Vagina (tissue), 2 donors: ENCODE results near the gene GATA3. TPM values are rescaled to one million over a fixed set of nuclear protein-coding genes. Genes with fewer than 3 reads are reported as not detected.

Experiments
- DNase-seq, 2 donors: peaks; one replicate each; pipeline ENCODE4 v3.0.0-alpha.2; 2017; ENCODE audit errors: extremely low spot score in 2 of 2
- H3K27ac ChIP-seq: fragments of 200-600 bp; sonication (generic); one replicate; pipeline ENCODE4 v1.5.1; 2019
- H3K27me3 ChIP-seq: fragments of 200-600 bp; sonication (generic); one replicate; pipeline ENCODE4 v1.5.1; 2019
- H3K36me3 ChIP-seq, 2 donors: fragments of 200-600 bp; sonication (generic); one replicate each; pipeline ENCODE4 v1.5.1; 2017 to 2019
- H3K4me1 ChIP-seq: fragments of 200-600 bp; sonication (generic); one replicate; pipeline ENCODE4 v1.5.1; 2019
- H3K4me3 ChIP-seq, 2 donors: fragments of 200-600 bp; sonication (generic); 1 replicate in 1 of 2; 2 replicates in 1 of 2; pipeline ENCODE4 v1.5.1; 2016 to 2019
- H3K9me3 ChIP-seq: fragments of 200-600 bp; sonication (generic); one replicate; pipeline ENCODE4 v1.5.1; 2019
- CTCF ChIP-seq, 3 experiments: fragments of 450-650 bp in 2 of 3; fragments of 200-600 bp in 1 of 3; sonication (generic) in 1 of 3; IDR thresholded peaks; one replicate each; pipeline ENCODE4 v1.5.1; 2017 to 2019; ENCODE audit warnings: antibody characterized with exemption in 3 of 3, mild to moderate bottlenecking in 2 of 3, moderate library complexity in 2 of 3
- POLR2A ChIP-seq, 2 donors: fragments of 450-650 bp; IDR thresholded peaks; one replicate each; pipeline ENCODE4 v1.6.1; 2017; ENCODE audit warnings: antibody characterized with exemption in 2 of 2, mild to moderate bottlenecking in 2 of 2, moderate library complexity in 2 of 2
- POLR2AphosphoS5 ChIP-seq, 2 donors: sonication (generic); formaldehyde crosslinking; IDR thresholded peaks; one replicate each; pipeline ENCODE4 v1.9.0; 2017; ENCODE audit warnings: antibody characterized with exemption in 2 of 2, mild to moderate bottlenecking in 2 of 2, low read depth in 1 of 2; ENCODE audit not compliant: insufficient read depth in 1 of 2
- intact Hi-C: fragments of 100-400 bp; cut with DNase I; formaldehyde crosslinking; loops from one replicate; pipeline ENCODE4 v1.15.1; 2023
- total RNA-seq: library from RNA; depleted of rRNA; stranded (reverse); fragments of >200 nt; gene quantifications from one replicate; pipeline ENCODE4 v1.2.3, GENCODE V29; 2016

Gene GATA3
- total RNA-seq, 1 donor from 2014 or later = 8.6 TPM

DNA sequence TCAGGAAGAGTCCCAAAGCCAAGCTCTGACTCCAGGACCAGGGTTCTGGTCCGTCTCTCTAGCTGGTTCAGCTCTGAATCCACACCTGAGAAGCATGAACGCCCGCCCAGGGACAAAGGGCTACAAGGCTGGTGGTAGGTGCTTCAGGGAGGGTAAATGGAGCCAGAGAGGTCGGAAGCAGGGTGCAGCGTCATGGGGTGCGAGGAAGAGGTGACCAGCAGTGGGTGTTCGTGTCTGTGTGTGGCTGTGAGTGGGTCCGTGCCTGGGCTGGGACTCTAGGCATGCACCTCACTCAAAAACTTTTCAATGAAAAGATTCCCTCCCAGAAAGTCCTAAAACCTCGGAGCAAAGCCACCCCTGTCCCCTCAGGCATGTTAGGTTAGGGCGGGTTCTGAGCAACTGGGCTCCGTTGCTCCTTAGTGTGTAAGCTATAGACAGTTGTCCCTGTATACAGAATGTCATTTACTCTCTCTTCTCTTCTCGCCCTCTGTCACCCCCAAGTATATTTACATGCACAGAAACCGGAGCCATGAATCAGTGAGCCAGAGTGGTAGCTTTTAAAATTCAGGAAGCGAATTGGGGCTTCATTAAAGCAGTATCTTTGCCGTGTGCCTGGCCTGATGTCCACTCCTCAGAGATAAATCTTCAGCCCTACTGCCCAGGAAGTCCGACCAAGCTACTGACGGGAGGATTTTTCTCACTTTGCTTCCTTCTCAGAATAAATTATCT is 12.3 kb upstream of the GATA3 start:
- peaks cover 22% of the 10 kb centered on the region for H3K27me3 ChIP-seq
- H3K27ac ChIP-seq = no peak overlapping the region
- H3K36me3 ChIP-seq = no peaks in the 10 kb centered on the region
- no peak for TF ChIP-seq POLR2A (IDR thresholded peaks at IDR 0.05)
- no peak for TF ChIP-seq POLR2AphosphoS5 (IDR thresholded peaks at IDR 0.05; ENCODE audit: insufficient read depth in 1 of 2, low read depth in 1 of 2)
- no peak for TF ChIP-seq CTCF (IDR thresholded peaks at IDR 0.05)
- no peaks in the 10 kb centered on the region for H3K9me3 ChIP-seq
- no peak overlapping the region for H3K4me3 ChIP-seq
- H3K4me1 ChIP-seq = peaks cover 28% of the 10 kb centered on the region
- DNase-seq = no peak
- intact Hi-C loops = no loop called here

GRCh38 chr10:8042721-8043568 is 11.5 kb upstream of the GATA3 start:
- Histone ChIP-seq H3K9me3 (no peaks in the 10 kb centered on the region), H3K36me3 (no peaks in the 10 kb centered on the region), H3K27me3 (peaks cover 20% of the 10 kb centered on the region), H3K4me3 (no peak overlapping the region), H3K27ac (no peak overlapping the region), H3K4me1 (peaks cover 23% of the 10 kb centered on the region)
- DNase-seq = peak in 1 of 2 donors; percentile 77
- TF ChIP-seq CTCF (IDR thresholded peaks at IDR 0.05) = no peak
- no peak for TF ChIP-seq POLR2A (IDR thresholded peaks at IDR 0.05)
- no peak for TF ChIP-seq POLR2AphosphoS5 (IDR thresholded peaks at IDR 0.05; ENCODE audit: insufficient read depth in 1 of 2, low read depth in 1 of 2)
- intact Hi-C loops = no loop called here

DNA sequence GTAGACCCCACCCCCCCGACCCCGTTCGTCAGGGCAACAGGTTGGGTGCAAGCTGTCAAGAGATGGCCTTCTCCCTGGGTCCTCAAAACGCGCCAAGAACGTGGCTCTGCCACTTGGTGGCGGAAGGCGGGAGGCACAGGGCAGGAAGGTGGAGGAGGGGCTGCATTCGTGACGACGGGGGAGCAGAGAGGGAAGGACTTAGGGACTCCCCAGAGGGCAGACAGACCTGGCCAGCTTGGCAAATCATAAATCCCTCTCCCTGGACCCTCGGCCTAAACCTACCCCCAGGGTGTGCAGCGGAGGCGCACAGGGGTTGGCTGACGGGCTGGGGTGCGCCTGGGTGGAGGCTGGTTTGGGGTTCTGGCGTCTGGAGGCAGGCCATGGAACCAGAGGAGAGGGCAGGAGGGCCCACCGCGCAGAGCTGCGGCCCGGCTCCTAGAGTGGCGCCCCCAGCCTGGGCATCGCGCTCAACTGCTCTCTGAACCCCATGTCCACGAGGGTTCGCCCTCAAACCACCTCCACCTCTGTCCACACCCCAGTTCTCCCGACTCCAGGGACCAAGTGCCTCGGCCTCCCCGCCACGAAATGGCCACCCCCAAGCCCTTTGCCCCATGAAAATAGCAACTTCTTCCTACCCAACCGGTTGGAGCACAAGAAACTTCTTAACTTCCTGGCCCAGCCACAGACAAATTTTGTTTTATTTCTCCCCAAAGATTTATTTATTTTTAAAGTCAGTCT is 10.8 kb upstream of the GATA3 start:
- H3K27ac ChIP-seq = no peak overlapping the region
- H3K4me3 ChIP-seq = no peak overlapping the region
- TF ChIP-seq CTCF (IDR thresholded peaks at IDR 0.05) (no peak), POLR2AphosphoS5 (IDR thresholded peaks at IDR 0.05; ENCODE audit: insufficient read depth in 1 of 2, low read depth in 1 of 2) (no peak), POLR2A (IDR thresholded peaks at IDR 0.05) (no peak)
- intact Hi-C loops = no loop called here
- H3K36me3 ChIP-seq = no peaks in the 10 kb centered on the region
- DNase-seq = peak in 1 of 2 donors; percentile 84
- H3K27me3 ChIP-seq = peaks cover 15% of the 10 kb centered on the region
- H3K9me3 ChIP-seq = no peaks in the 10 kb centered on the region
- peaks cover 24% of the 10 kb centered on the region for H3K4me1 ChIP-seq

- H3K4me1 ChIP-seq = peaks cover 31% of the 10 kb centered on the region
- peak overlapping the region in 1 of 2 donors; percentile 9 for H3K4me3 ChIP-seq
- H3K27ac ChIP-seq = no peak overlapping the region
- intact Hi-C loops = no loop called here
- H3K27me3 ChIP-seq = peaks cover 19% of the 10 kb centered on the region
- no peaks in the 10 kb centered on the region for H3K9me3 ChIP-seq
- DNase-seq = no peak
- TF ChIP-seq POLR2A (IDR thresholded peaks at IDR 0.05) (no peak), POLR2AphosphoS5 (IDR thresholded peaks at IDR 0.05; ENCODE audit: insufficient read depth in 1 of 2, low read depth in 1 of 2) (no peak)
- H3K36me3 ChIP-seq = no peaks in the 10 kb centered on the region
Measured at GRCh38 chr10:8044331-8044907, 10.1 kb upstream of the GATA3 start.
